Right lobe of liver (tissue), 4 donors: Measurements from ENCODE around the gene STK32B.

ENCODE experiments used
- CTCF ChIP-seq, 4 donors: fragments of 200-600 bp in 3 of 4; fragments of 450-650 bp in 1 of 4; IDR thresholded peaks; one replicate each; pipeline versions ENCODE4 v1.5.1 to v1.8.0; 2016 to 2022; ENCODE audit warnings: antibody characterized with exemption in 4 of 4, mild to moderate bottlenecking in 2 of 4
- POLR2A ChIP-seq: fragments of 450-650 bp; IDR thresholded peaks from one replicate; pipeline ENCODE4 v1.6.1; 2017; ENCODE audit warnings: antibody characterized with exemption, mild to moderate bottlenecking
- donor health status: DM: no; HTN: no; CAD: no.
- donor health status: DM: no; HTN: no; CAD: no.
- donor health status: DM: no; HTN: yes; CAD: no.

GRCh38 chr4:5374592-5374991 is 323.3 kb downstream of the STK32B start:
- TF ChIP-seq CTCF (IDR thresholded peaks at IDR 0.05) (no peak), POLR2A (no peak)
